ENCODE data around the gene MARCKSL1.

MARCKSL1 gene

DNA sequence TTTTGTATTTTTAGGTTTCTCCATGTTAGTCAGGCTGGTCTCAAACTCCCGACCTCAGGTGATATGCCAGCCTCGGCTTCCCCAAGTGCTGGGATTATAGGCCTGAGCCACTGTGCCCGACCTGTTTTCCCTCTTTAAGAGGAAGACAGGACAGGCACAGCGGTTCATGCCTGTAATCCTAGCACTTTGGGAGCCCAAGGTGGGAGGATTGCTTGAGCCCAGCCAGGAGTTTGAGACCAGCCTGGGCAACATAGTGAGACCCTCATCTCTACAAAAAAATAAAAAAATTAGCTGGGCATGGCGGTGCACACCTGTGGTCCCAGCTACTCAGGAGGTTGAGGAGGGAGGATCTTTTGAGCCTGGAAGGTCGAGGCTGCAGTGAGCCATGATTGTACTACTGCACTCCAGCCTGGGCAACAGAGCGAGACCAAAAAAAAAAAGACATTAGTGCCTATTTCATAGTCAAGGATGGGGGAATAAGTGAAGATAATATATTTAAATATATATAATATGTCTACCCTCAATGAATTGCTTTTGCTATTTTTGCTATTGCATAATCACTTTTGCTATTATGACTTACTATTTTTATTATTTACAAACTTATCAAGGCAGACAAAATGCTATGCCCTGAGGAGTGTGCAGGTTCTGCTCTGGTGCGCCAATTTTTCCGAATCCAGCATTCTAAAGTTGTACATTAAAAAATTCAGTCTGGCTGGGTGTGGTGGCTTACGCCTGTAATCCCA, 17.7 kb downstream of the MARCKSL1 start:
- no peak overlapping the region for H3K4me3 ChIP-seq (ENCODE audit: low read depth, low read length)
- TF ChIP-seq, protein P1, sequence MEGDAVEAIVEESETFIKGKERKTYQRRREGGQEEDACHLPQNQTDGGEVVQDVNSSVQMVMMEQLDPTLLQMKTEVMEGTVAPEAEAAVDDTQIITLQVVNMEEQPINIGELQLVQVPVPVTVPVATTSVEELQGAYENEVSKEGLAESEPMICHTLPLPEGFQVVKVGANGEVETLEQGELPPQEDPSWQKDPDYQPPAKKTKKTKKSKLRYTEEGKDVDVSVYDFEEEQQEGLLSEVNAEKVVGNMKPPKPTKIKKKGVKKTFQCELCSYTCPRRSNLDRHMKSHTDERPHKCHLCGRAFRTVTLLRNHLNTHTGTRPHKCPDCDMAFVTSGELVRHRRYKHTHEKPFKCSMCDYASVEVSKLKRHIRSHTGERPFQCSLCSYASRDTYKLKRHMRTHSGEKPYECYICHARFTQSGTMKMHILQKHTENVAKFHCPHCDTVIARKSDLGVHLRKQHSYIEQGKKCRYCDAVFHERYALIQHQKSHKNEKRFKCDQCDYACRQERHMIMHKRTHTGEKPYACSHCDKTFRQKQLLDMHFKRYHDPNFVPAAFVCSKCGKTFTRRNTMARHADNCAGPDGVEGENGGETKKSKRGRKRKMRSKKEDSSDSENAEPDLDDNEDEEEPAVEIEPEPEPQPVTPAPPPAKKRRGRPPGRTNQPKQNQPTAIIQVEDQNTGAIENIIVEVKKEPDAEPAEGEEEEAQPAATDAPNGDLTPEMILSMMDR (IDR thresholded peaks at IDR 0.05; ENCODE audit: low read depth, low read length): no peak

DNA sequence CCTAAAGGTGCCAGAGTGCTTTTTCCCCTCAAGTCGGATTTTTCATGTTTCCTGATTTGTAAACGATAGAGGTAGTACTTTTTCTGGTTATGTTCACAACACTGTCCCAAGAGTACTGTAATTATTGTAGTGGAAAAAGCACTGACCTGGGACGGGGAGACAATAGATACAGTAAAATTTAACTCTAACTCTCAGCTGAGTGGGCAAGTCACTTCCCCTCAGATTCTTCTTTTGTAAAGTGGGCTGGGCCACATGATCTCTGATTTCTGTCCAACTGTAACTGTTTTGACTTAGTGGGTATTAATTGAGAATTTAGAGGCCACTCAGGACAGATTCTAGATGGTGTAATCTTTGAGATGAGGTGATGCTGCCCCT, 19.1 kb downstream of the MARCKSL1 start:
- TF ChIP-seq, protein P1 (IDR thresholded peaks at IDR 0.05; ENCODE audit: low read depth, low read length): no peak
- no peak overlapping the region for H3K4me3 ChIP-seq (ENCODE audit: low read depth, low read length)

DNA sequence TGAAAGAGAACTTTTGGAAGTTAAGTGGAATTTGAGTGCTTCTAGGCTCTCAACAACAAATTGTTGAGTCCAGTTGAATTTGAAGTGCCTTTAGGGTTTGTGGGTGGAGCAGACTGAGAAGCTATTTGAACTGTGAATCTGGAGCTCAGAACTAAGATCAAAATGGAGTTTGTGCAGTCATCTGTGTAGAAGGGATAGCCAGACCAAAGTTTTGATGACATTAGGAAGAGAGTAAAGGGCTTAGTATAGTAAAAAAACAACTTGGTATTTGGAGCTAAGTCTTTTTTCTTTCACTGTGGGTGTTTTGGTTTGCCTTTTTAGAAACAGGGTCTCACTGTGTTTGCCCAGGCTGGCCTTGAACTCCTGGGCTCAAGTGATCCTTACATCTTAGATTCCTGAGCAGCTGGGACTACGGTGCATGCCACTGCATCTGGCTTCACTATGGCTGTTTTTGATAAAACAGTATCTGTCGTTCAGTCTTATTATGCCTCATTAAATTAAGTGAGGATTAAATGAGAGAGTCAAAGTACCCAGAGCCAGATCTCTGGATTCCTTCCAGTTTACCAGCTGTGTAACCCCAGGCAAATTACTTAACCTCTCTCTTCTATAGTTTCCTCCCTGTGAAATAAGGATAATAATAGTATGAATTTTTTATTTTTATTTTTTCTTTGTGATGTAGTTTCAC, 24.2 kb downstream of the MARCKSL1 start:
- H3K4me3 ChIP-seq (ENCODE audit: low read depth, low read length): no peak overlapping the region
- TF ChIP-seq, protein P1 (IDR thresholded peaks at IDR 0.05; ENCODE audit: low read depth, low read length): no peak

DNA sequence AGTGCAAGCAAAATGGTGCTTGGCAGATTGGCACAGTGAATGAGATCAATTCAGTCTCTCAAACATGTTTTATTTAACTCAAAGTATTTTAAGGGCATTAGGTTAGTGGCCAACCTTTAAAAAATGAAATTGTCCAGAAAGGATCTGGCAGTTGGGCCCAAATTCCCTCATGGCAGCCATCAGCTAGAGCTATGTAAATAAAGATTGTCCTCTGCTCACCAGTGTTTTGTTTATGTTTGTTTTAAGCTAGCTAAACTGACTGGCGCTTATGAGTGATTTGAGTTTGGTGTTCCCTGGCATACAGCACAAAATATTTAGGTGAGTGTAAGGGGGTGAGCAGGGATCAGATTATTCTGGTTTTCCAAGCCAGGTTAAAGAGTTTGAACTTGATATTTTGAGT, 26.1 kb downstream of the MARCKSL1 start:
- TF ChIP-seq, protein P1 (IDR thresholded peaks at IDR 0.05; ENCODE audit: low read depth, low read length): no peak
- H3K4me3 ChIP-seq (ENCODE audit: low read depth, low read length): no peak overlapping the region

DNA sequence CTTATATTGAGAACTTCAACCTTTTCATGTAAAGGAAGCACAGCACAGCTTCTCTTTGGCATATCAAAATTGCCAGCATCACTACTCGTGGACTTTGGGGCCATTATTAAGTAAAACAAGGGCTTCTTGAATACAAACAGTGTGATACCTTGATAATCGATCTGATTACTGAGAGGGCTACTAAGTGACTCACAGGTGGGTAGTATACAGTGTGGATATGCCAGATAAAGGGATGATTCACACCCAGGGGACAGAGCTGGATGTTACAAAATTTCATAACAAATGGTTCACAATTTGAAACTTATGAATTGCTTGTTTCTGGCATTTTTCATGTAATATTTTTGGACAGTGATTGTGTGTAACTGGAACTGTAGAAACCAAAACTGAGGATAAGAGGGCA, 28.7 kb downstream of the MARCKSL1 start:
- H3K4me3 ChIP-seq (ENCODE audit: low read depth, low read length): no peak overlapping the region
- TF ChIP-seq, protein P1 (IDR thresholded peaks at IDR 0.05; ENCODE audit: low read depth, low read length): no peak

DNA sequence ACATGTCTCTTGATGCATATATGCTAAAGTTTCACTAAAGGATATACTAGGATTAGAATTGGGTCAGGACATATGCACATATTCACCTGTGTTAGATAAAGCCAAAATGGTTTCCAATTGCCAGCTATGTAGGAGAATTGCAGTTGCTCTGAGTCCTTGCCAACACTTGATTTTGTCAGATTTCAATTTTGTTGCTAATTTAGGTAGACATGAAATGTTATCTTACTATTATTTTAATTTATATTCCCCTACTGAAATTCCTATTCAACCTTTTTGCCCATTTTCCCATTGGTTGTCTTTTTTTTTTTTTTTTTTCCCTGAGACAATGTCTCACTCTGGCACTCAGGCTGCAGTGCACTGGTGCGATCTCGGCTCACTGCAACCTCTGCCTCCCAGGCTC, 30.7 kb downstream of the MARCKSL1 start:
- no peak overlapping the region for H3K4me3 ChIP-seq (ENCODE audit: low read depth, low read length)

More for the DNA sequence above, 30.7 kb downstream of the MARCKSL1 start:
- TF ChIP-seq, protein P1 (IDR thresholded peaks at IDR 0.05; ENCODE audit: low read depth, low read length): no peak
